ENCODE measurements around the gene USP12.
A peak's percentile ranks its signal among the peaks of the same experiment; 100 is the strongest.

Gene USP12

DNA sequence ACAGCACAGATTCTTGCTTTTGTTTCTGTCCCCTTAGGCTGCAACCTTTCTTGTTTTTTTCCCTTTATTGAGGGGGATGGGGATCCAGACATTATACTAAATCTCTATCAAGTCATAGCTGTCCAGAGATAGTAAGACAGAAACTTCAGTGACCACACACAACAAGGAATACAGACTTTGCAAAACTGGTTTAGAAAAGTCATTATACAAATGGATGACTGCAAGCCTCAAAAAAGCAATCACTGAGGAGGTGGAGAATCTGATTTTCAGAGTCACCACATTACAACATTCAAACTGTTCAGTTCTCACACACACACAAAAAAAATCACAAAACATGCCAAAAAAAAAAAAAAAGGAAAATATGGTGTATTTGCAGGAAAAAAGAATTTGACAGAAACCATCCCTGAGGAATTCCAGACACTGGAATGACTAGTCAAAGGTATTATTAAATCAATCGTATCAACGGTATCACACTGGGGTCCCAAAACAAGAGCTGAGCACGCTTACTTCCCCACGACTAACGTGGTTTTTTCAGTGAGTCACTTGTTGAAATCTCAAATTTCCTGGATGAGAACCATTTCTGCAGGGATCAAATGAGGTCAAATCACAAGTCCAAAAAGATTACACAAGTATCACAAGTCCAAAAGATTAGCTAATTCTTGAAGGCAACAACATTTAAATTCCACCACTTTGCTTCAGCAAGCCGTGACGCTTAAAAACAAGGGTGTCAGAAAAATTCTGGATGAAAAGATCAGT lies 41.2 kb downstream of the USP12 start:
- peaks cover 80% of the 10 kb centered on the region for H4K20me1 ChIP-seq (ENCODE audit: insufficient read depth, low read length, poor library complexity, severe bottlenecking)
- no peak for TF ChIP-seq EZH2phosphoT487 (IDR thresholded peaks at IDR 0.05; ENCODE audit: borderline replicate concordance)
- TF ChIP-seq, protein P1, sequence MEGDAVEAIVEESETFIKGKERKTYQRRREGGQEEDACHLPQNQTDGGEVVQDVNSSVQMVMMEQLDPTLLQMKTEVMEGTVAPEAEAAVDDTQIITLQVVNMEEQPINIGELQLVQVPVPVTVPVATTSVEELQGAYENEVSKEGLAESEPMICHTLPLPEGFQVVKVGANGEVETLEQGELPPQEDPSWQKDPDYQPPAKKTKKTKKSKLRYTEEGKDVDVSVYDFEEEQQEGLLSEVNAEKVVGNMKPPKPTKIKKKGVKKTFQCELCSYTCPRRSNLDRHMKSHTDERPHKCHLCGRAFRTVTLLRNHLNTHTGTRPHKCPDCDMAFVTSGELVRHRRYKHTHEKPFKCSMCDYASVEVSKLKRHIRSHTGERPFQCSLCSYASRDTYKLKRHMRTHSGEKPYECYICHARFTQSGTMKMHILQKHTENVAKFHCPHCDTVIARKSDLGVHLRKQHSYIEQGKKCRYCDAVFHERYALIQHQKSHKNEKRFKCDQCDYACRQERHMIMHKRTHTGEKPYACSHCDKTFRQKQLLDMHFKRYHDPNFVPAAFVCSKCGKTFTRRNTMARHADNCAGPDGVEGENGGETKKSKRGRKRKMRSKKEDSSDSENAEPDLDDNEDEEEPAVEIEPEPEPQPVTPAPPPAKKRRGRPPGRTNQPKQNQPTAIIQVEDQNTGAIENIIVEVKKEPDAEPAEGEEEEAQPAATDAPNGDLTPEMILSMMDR (conservative IDR thresholded peaks at IDR 0.05; ENCODE audit: low read length) = no peak
- 0 out of 2 replicates have a peak, but pooled peaks cover 6% of the 10 kb centered on the region for H3F3A ChIP-seq (ENCODE audit: low read depth)
- H3K4me2 ChIP-seq (ENCODE audit: low read depth, low read length, poor library complexity, severe bottlenecking) = no peak overlapping the region
- no peak overlapping the region for H3K4me3 ChIP-seq (ENCODE audit: low read length, poor library complexity, severe bottlenecking)
- H3K27me3 ChIP-seq (ENCODE audit: insufficient read depth, low read length, poor library complexity, severe bottlenecking) = no peaks in the 10 kb centered on the region
- peaks cover 100% of the 10 kb centered on the region for H3K79me2 ChIP-seq (ENCODE audit: insufficient read depth, low read length)
- H3K9ac ChIP-seq (ENCODE audit: low read depth, low read length, poor library complexity, severe bottlenecking) = no peak overlapping the region
- no peaks in the 10 kb centered on the region for H3K36me3 ChIP-seq (ENCODE audit: insufficient read depth, low read length)
- H3K9me3 ChIP-seq (ENCODE audit: insufficient read depth, low read depth, low read length) = no peaks in the 10 kb centered on the region
- no peak overlapping the region for H2AFZ ChIP-seq (ENCODE audit: low read length)
- H3K4me1 ChIP-seq (ENCODE audit: insufficient read depth, low read length, poor library complexity, severe bottlenecking) = peaks cover 55% of the 10 kb centered on the region
- H3K9me2 ChIP-seq (replicated peaks; ENCODE audit: low read depth, low read length) = no peaks in the 10 kb centered on the region

DNA sequence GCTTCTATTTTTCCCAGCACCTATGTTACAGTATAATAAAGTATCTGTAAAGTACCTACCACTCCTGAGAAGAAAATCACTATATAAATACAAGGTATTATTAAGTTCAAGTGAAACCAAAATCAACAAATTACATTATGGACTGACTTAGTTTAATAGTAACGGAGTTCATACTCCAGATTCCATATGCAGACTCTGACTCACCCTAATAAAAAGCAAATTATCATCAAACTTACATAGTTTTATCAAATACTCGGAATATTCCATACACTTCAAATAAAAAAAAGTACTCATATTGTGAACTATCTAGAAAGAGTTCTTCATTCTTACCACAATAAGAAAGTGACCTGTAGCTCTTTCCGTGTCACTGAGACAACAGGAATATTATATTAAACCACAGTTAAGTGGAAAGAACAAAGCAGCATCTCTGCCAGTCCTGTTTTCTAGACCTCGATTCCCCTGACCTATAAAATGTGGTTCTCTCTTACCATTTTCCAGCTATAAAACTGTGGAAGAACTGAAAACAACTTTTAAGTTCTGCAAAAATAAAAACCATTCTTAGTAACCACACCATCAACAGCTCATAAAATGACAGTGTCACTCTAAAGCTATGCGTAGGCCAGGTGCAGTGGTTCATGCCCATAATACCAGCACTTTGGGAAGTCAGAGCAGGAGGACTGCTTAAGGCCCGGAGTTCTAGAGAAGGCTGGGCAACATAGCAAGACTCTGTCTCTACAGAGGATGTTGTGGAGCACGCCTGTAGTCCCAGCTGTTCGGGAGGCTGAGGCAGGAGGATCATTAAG lies 42.6 kb downstream of the USP12 start:
- 0 out of 2 replicates have a peak, but pooled peaks cover 7% of the 10 kb centered on the region for H3K36me3 ChIP-seq (ENCODE audit: insufficient read depth, low read length)
- H3K9me3 ChIP-seq (ENCODE audit: insufficient read depth, low read depth, low read length) = 0 out of 2 replicates have a peak, but pooled peaks cover 2% of the 10 kb centered on the region
- no peak overlapping the region for H2AFZ ChIP-seq (ENCODE audit: low read length)
- H3K9ac ChIP-seq (ENCODE audit: low read depth, low read length, poor library complexity, severe bottlenecking) = no peak overlapping the region
- no peaks in the 10 kb centered on the region for H3K27me3 ChIP-seq (ENCODE audit: insufficient read depth, low read length, poor library complexity, severe bottlenecking)
- H4K20me1 ChIP-seq (ENCODE audit: insufficient read depth, low read length, poor library complexity, severe bottlenecking) = peaks cover 78% of the 10 kb centered on the region
- H3K4me2 ChIP-seq (ENCODE audit: low read depth, low read length, poor library complexity, severe bottlenecking) = peak overlapping the region; percentile 10
- no peaks in the 10 kb centered on the region for H3K9me2 ChIP-seq (replicated peaks; ENCODE audit: low read depth, low read length)
- H3K4me1 ChIP-seq (ENCODE audit: insufficient read depth, low read length, poor library complexity, severe bottlenecking) = peaks cover 55% of the 10 kb centered on the region
- H3K4me3 ChIP-seq (ENCODE audit: low read length, poor library complexity, severe bottlenecking) = no peak overlapping the region
- H3F3A ChIP-seq (ENCODE audit: low read depth) = 0 out of 2 replicates have a peak, but pooled peaks cover 6% of the 10 kb centered on the region
- H3K79me2 ChIP-seq (ENCODE audit: insufficient read depth, low read length) = peaks cover 100% of the 10 kb centered on the region
- TF ChIP-seq, protein P1 (conservative IDR thresholded peaks at IDR 0.05; ENCODE audit: low read length) = no peak

DNA sequence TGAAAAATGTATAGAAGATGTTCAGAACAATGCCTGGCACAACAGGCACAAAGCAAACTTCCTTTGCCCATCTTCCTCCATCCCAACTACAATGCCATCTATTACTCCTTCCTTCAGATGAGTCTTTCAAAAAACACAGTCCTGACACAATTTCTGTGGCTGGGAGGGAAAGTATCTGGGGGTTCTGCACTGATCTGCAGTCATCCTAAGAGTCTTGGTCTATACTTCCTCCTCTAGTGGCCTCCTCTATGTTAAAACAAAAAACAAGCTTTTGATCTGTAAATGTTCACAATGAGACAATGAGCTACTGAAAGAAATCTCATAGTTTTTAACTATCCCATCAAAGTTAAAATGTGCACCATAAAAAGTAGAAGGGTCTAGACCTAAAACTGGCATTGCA lies 44.8 kb downstream of the USP12 start:
- peaks cover 44% of the 10 kb centered on the region for H3K4me1 ChIP-seq (ENCODE audit: insufficient read depth, low read length, poor library complexity, severe bottlenecking)
- TF ChIP-seq EZH2phosphoT487 (IDR thresholded peaks at IDR 0.05; ENCODE audit: borderline replicate concordance) = no peak
- no peak overlapping the region for H3K9ac ChIP-seq (ENCODE audit: low read depth, low read length, poor library complexity, severe bottlenecking)
- H3F3A ChIP-seq (ENCODE audit: low read depth) = 0 out of 2 replicates have a peak, but pooled peaks cover 6% of the 10 kb centered on the region
- no peak overlapping the region for H3K4me3 ChIP-seq (ENCODE audit: low read length, poor library complexity, severe bottlenecking)
- H3K27me3 ChIP-seq (ENCODE audit: insufficient read depth, low read length, poor library complexity, severe bottlenecking) = no peaks in the 10 kb centered on the region
- H3K9me2 ChIP-seq (replicated peaks; ENCODE audit: low read depth, low read length) = no peaks in the 10 kb centered on the region
- H4K20me1 ChIP-seq (ENCODE audit: insufficient read depth, low read length, poor library complexity, severe bottlenecking) = peaks cover 68% of the 10 kb centered on the region
- no peak overlapping the region for H3K4me2 ChIP-seq (ENCODE audit: low read depth, low read length, poor library complexity, severe bottlenecking)
- no peak overlapping the region for H2AFZ ChIP-seq (ENCODE audit: low read length)
- peaks cover 99% of the 10 kb centered on the region for H3K79me2 ChIP-seq (ENCODE audit: insufficient read depth, low read length)
- H3K36me3 ChIP-seq (ENCODE audit: insufficient read depth, low read length) = peaks cover 18% of the 10 kb centered on the region
- H3K9me3 ChIP-seq (ENCODE audit: insufficient read depth, low read depth, low read length) = peaks cover 15% of the 10 kb centered on the region; the same call in 1 of the 2 replicates

All from Loucy (cell line).